ENCODE results near the gene CIAPIN1.

Gene CIAPIN1

GRCh38 chr16:57473906-57474305, 26.7 kb upstream of the CIAPIN1 start:
- Histone ChIP-seq H3K36me3 (ENCODE audit: control insufficient read depth in 1 of 2, insufficient read depth in 2 of 2, low read length in 2 of 2) (peaks cover 45 to 57% of the 10 kb centered on the region in 2 donors), H3K27me3 (ENCODE audit: low read depth, low read length) (no peaks in the 10 kb centered on the region), H3K4me3 (ENCODE audit: low read depth in 1 of 2, low read length in 2 of 2) (no peak overlapping the region), H3K4me1 (ENCODE audit: control insufficient read depth in 1 of 2, insufficient read depth in 2 of 2, low read length in 2 of 2) (peaks cover 6 to 9% of the 10 kb centered on the region in 2 donors), H3K27ac (ENCODE audit: low read length) (no peak overlapping the region), H3K9me3 (ENCODE audit: control insufficient read depth in 1 of 2, low read length in 2 of 2) (no peaks in the 10 kb centered on the region)

- peaks cover 6 to 9% of the 10 kb centered on the region in 2 donors for H3K4me1 ChIP-seq (ENCODE audit: control insufficient read depth in 1 of 2, insufficient read depth in 2 of 2, low read length in 2 of 2)
- peaks cover 51 to 63% of the 10 kb centered on the region in 2 donors for H3K36me3 ChIP-seq (ENCODE audit: control insufficient read depth in 1 of 2, insufficient read depth in 2 of 2, low read length in 2 of 2)
- H3K27ac ChIP-seq (ENCODE audit: low read length), result no peak overlapping the region
- H3K27me3 ChIP-seq (ENCODE audit: low read depth, low read length), result no peaks in the 10 kb centered on the region
- no peaks in the 10 kb centered on the region for H3K9me3 ChIP-seq (ENCODE audit: control insufficient read depth in 1 of 2, low read length in 2 of 2)
- no peak overlapping the region for H3K4me3 ChIP-seq (ENCODE audit: low read depth in 1 of 2, low read length in 2 of 2)
Measured at GRCh38 chr16:57473176-57473840, 26.1 kb upstream of the CIAPIN1 start.

- Histone ChIP-seq H3K4me1 (ENCODE audit: control insufficient read depth in 1 of 2, insufficient read depth in 2 of 2, low read length in 2 of 2) (peaks cover 6 to 9% of the 10 kb centered on the region in 2 donors), H3K27ac (ENCODE audit: low read length) (no peak overlapping the region)
Measured at GRCh38 chr16:57472665-57473060, 25.5 kb upstream of the CIAPIN1 start.

DNA sequence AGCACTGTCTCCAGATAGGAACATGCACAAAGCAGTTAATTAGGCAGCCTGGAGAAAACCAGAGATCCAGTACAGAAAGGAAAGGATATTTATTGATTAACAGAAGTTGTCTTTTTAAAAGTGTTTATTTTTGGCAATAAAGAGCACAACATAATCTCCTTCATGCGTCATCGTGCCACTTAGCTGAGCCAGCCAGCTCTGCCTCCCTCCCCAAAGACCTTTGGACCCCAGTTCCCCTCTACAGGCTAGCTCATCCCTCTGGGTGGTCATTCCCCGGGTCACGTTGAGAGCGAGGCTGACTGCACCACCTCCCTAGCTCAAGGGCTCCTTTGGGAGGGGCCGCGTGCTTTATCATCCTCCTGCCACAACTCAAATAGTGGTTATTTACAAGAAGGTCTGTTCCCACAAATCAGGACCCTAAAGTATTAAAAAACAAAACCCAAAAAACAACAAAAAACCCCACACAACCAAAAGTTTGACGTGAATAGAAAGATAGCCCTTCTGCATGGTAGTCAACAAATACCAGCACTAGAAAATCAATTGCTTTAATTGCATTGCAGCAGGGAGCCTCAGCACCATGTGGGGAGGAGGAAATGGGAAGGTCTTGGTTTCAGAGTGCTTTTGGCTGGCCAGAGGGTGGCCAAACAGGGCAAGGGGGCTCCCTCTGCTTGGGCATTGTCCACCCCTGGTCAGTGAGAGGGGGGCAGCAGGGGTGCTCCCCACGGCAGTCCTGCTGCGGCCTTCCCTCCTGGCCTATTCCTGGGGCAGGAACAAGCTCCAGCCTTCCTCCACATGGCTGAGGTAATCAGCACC, 24.9 kb upstream of the CIAPIN1 start:
- Histone ChIP-seq H3K36me3 (ENCODE audit: control insufficient read depth in 1 of 2, insufficient read depth in 2 of 2, low read length in 2 of 2) (peaks cover 62 to 74% of the 10 kb centered on the region in 2 donors), H3K4me1 (ENCODE audit: control insufficient read depth in 1 of 2, insufficient read depth in 2 of 2, low read length in 2 of 2) (peaks cover 6 to 9% of the 10 kb centered on the region in 2 donors), H3K27ac (ENCODE audit: low read length) (no peak overlapping the region), H3K4me3 (ENCODE audit: low read depth in 1 of 2, low read length in 2 of 2) (no peak overlapping the region), H3K27me3 (ENCODE audit: low read depth, low read length) (no peaks in the 10 kb centered on the region), H3K9me3 (ENCODE audit: control insufficient read depth in 1 of 2, low read length in 2 of 2) (no peaks in the 10 kb centered on the region)

More at GRCh38 chr16:57472665-57473060, 25.5 kb upstream of the CIAPIN1 start:
- no peak overlapping the region for H3K4me3 ChIP-seq (ENCODE audit: low read depth in 1 of 2, low read length in 2 of 2)
- no peaks in the 10 kb centered on the region for H3K27me3 ChIP-seq (ENCODE audit: low read depth, low read length)
- H3K36me3 ChIP-seq (ENCODE audit: control insufficient read depth in 1 of 2, insufficient read depth in 2 of 2, low read length in 2 of 2), result peaks cover 58 to 69% of the 10 kb centered on the region in 2 donors
- H3K9me3 ChIP-seq (ENCODE audit: control insufficient read depth in 1 of 2, low read length in 2 of 2), result no peaks in the 10 kb centered on the region

DNA sequence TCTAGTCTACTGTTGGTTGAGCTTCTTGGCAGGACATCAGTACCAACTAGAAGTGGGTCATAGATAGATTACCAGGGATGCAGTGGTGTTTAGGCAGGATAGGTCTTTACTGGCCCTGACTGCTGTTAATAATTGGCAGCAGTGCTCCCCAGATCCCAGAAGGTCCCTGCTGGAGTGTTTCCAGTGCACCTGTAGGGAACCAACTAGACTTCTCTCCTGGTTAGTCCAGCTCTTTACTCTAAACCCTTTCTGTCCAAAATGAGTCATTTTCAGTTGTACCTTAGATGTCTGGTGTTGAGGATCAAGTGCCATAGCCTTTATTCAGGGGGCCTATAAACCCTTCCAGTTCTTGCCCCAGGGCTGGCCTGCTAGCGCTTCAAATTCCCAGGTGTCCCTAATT, 24.0 kb upstream of the CIAPIN1 start:
- peaks cover 2 to 9% of the 10 kb centered on the region in 2 donors for H3K4me1 ChIP-seq (ENCODE audit: control insufficient read depth in 1 of 2, insufficient read depth in 2 of 2, low read length in 2 of 2)
- no peaks in the 10 kb centered on the region for H3K27me3 ChIP-seq (ENCODE audit: low read depth, low read length)
- no peak overlapping the region for H3K4me3 ChIP-seq (ENCODE audit: low read depth in 1 of 2, low read length in 2 of 2)
- no peak overlapping the region for H3K27ac ChIP-seq (ENCODE audit: low read length)
- peaks cover 67 to 79% of the 10 kb centered on the region in 2 donors for H3K36me3 ChIP-seq (ENCODE audit: control insufficient read depth in 1 of 2, insufficient read depth in 2 of 2, low read length in 2 of 2)
- H3K9me3 ChIP-seq (ENCODE audit: control insufficient read depth in 1 of 2, low read length in 2 of 2), result no peaks in the 10 kb centered on the region

DNA sequence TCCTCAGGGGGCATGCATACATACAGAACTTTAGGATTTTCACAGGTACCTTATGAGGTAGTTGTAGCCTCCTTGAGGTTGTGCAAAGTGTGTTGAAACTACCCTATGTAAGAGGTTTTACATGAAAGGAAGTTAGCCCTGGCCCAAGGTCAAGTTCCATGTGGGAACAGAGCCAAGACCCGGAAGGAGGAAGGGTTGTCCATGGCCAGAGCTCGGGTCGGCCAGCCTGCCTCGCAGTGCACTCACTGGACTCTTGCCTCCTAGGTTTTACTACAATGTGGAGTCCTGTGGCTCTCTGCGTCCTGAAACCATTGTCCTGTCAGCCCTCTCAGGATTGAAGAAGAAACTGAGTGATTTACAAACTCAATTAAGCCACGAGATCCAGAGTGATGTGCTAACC, 23.5 kb upstream of the CIAPIN1 start:
- Histone ChIP-seq H3K27ac (ENCODE audit: low read length) (no peak overlapping the region), H3K27me3 (ENCODE audit: low read depth, low read length) (no peaks in the 10 kb centered on the region), H3K9me3 (ENCODE audit: control insufficient read depth in 1 of 2, low read length in 2 of 2) (no peaks in the 10 kb centered on the region), H3K4me1 (ENCODE audit: control insufficient read depth in 1 of 2, insufficient read depth in 2 of 2, low read length in 2 of 2) (peaks cover 0 to 9% of the 10 kb centered on the region in 2 donors), H3K36me3 (ENCODE audit: control insufficient read depth in 1 of 2, insufficient read depth in 2 of 2, low read length in 2 of 2) (peaks cover 72 to 84% of the 10 kb centered on the region in 2 donors), H3K4me3 (ENCODE audit: low read depth in 1 of 2, low read length in 2 of 2) (no peak overlapping the region)

GRCh38 chr16:57469917-57470470, 22.8 kb upstream of the CIAPIN1 start:
- H3K27ac ChIP-seq (ENCODE audit: low read length), result no peak overlapping the region
- H3K4me3 ChIP-seq (ENCODE audit: low read depth in 1 of 2, low read length in 2 of 2), result no peak overlapping the region
- peaks cover 75 to 91% of the 10 kb centered on the region in 2 donors for H3K36me3 ChIP-seq (ENCODE audit: control insufficient read depth in 1 of 2, insufficient read depth in 2 of 2, low read length in 2 of 2)
- no peaks in the 10 kb centered on the region for H3K27me3 ChIP-seq (ENCODE audit: low read depth, low read length)
- H3K4me1 ChIP-seq (ENCODE audit: control insufficient read depth in 1 of 2, insufficient read depth in 2 of 2, low read length in 2 of 2), result peaks cover 2 to 9% of the 10 kb centered on the region in 2 donors
- no peaks in the 10 kb centered on the region for H3K9me3 ChIP-seq (ENCODE audit: control insufficient read depth in 1 of 2, low read length in 2 of 2)

- Histone ChIP-seq H3K4me1 (ENCODE audit: control insufficient read depth in 1 of 2, insufficient read depth in 2 of 2, low read length in 2 of 2) (peaks cover 9% of the 10 kb centered on the region in 2 donors), H3K27ac (ENCODE audit: low read length) (no peak overlapping the region), H3K4me3 (ENCODE audit: low read depth in 1 of 2, low read length in 2 of 2) (no peak overlapping the region)
Measured at GRCh38 chr16:57469046-57469445, 21.9 kb upstream of the CIAPIN1 start.

DNA sequence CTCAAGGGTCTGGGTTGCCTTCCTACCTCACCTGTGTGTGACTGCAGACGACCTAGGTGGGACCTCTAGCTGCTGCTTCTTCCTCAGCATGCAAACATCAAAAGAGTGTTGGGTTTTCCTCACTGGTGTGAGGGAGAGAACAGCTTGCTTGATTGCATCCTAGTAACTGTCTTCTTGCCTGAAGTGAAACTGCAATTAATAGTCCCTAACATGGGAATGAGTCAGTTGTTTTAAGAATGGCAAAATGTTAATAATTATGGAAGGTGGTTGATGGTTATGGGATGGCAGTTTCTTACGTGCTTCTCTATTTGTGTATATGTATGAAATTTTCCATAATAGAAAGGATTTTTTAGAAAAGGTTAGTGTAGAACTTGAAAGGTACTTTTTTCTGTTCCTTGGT, 21.2 kb upstream of the CIAPIN1 start:
- no peak overlapping the region for H3K4me3 ChIP-seq (ENCODE audit: low read depth in 1 of 2, low read length in 2 of 2)
- no peak overlapping the region for H3K27ac ChIP-seq (ENCODE audit: low read length)
- H3K27me3 ChIP-seq (ENCODE audit: low read depth, low read length), result no peaks in the 10 kb centered on the region
- H3K36me3 ChIP-seq (ENCODE audit: control insufficient read depth in 1 of 2, insufficient read depth in 2 of 2, low read length in 2 of 2), result peaks cover 74 to 81% of the 10 kb centered on the region in 2 donors
- H3K9me3 ChIP-seq (ENCODE audit: control insufficient read depth in 1 of 2, low read length in 2 of 2), result no peaks in the 10 kb centered on the region
- H3K4me1 ChIP-seq (ENCODE audit: control insufficient read depth in 1 of 2, insufficient read depth in 2 of 2, low read length in 2 of 2), result peaks cover 9 to 16% of the 10 kb centered on the region in 2 donors

More at GRCh38 chr16:57469046-57469445, 21.9 kb upstream of the CIAPIN1 start:
- Histone ChIP-seq H3K27me3 (ENCODE audit: low read depth, low read length) (no peaks in the 10 kb centered on the region), H3K36me3 (ENCODE audit: control insufficient read depth in 1 of 2, insufficient read depth in 2 of 2, low read length in 2 of 2) (peaks cover 74 to 88% of the 10 kb centered on the region in 2 donors), H3K9me3 (ENCODE audit: control insufficient read depth in 1 of 2, low read length in 2 of 2) (no peaks in the 10 kb centered on the region)

DNA sequence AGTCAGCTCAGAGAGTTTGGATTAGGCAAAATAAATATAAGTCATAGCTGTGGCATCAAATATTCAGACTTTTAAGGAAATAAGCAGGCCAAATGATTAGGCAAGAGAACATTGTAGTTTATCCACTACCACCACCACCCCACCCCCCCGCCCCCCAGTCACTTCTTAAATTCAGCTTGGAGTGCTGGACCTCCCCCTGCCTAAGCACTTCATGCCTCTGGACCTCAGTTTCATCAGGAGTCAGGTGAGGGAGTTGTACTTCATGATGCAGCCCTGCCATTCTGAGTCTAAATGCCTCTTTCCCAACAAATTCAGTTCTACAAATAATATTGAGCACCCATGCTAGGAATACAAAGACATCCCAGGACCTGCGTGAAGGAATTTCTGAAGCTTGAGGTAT, 17.3 kb upstream of the CIAPIN1 start:
- H3K27ac ChIP-seq (ENCODE audit: low read length), result no peak overlapping the region
- no peaks in the 10 kb centered on the region for H3K9me3 ChIP-seq (ENCODE audit: control insufficient read depth in 1 of 2, low read length in 2 of 2)
- H3K36me3 ChIP-seq (ENCODE audit: control insufficient read depth in 1 of 2, insufficient read depth in 2 of 2, low read length in 2 of 2), result peaks cover 56 to 61% of the 10 kb centered on the region in 2 donors
- no peaks in the 10 kb centered on the region for H3K27me3 ChIP-seq (ENCODE audit: low read depth, low read length)
- peaks cover 0 to 20% of the 10 kb centered on the region in 2 donors for H3K4me1 ChIP-seq (ENCODE audit: control insufficient read depth in 1 of 2, insufficient read depth in 2 of 2, low read length in 2 of 2)
- no peak overlapping the region for H3K4me3 ChIP-seq (ENCODE audit: low read depth in 1 of 2, low read length in 2 of 2)

DNA sequence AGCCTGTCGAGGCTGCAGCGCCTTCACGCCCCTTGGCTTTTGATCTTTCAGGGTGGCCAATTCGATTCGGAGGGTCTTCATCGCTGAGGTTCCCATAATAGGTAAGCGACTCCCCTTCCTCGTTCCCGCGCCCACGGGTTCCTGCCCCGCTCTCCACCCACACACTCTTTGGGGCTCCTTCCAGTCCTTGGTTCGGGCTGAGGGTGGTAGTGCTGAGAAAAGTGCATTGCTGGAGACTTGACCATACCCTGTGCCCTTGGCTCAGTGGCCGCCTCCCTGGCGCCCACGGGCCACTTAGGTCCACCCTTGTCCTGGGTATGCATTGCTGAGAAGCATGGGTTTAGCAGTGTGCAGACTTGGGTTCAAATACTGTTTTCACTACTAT, 15.8 kb upstream of the CIAPIN1 start:
- Histone ChIP-seq H3K36me3 (ENCODE audit: control insufficient read depth in 1 of 2, insufficient read depth in 2 of 2, low read length in 2 of 2) (peaks cover 50 to 61% of the 10 kb centered on the region in 2 donors), H3K27ac (ENCODE audit: low read length) (peak overlapping the region; percentile 37), H3K27me3 (ENCODE audit: low read depth, low read length) (no peaks in the 10 kb centered on the region), H3K4me1 (ENCODE audit: control insufficient read depth in 1 of 2, insufficient read depth in 2 of 2, low read length in 2 of 2) (peaks cover 0 to 20% of the 10 kb centered on the region in 2 donors), H3K4me3 (ENCODE audit: low read depth in 1 of 2, low read length in 2 of 2) (peak overlapping the region; percentile 90 to 94), H3K9me3 (ENCODE audit: control insufficient read depth in 1 of 2, low read length in 2 of 2) (no peaks in the 10 kb centered on the region)
